Panc1 (cell line): ENCODE measurements around the gene MACROH2A1. TPM values are rescaled to one million over a fixed set of nuclear protein-coding genes. Genes with fewer than 3 reads are reported as not detected.

Experiments used
- ATAC-seq: fragments of 200-7000 bp; cut with Tn5 transposase; 2 replicates; pipeline ENCODE4 v1.9.1; 2020; ENCODE audit warnings: mild to moderate bottlenecking, moderate library complexity
- BruUV-seq: library from RNA; stranded (reverse); fragments of 400-500 nt; replicated peaks from 2 replicates; lab custom pipeline; 2021; lab: Mats Ljungman, UMichigan
- CTCF ChIA-PET: fragments of 300-600 bp; sonication (Branson Sonifier 250); formaldehyde crosslinking; loops from one replicate; lab custom pipeline; 2022; ENCODE audit warnings: antibody characterized with exemption; lab: Charles Lee
- POLR2A ChIA-PET: fragments of 300-600 bp; sonication (Branson Sonifier 250); formaldehyde crosslinking; loops from one replicate; lab custom pipeline; 2022; ENCODE audit warnings: antibody characterized with exemption; lab: Charles Lee
- DNase-seq: peaks from one replicate; pipeline ENCODE4 v3.0.0-alpha.2; 2010; ENCODE audit warnings: low read depth, low spot score
- H3K27ac ChIP-seq: 2 replicates; pipeline ENCODE4 v1.5.1; 2011; ENCODE audit warnings: mild to moderate bottlenecking, low read length, inconsistent platforms
- H3K27me3 ChIP-seq: fragments of 200-500 bp; sonication (Bioruptor generic); 2 replicates; pipeline ENCODE4 v1.6.0; 2014; ENCODE audit warnings: low read length, inconsistent platforms; ENCODE audit not compliant: control insufficient read depth, insufficient read depth
- H3K36me3 ChIP-seq: fragments of 200-500 bp; sonication (Bioruptor generic); 2 replicates; pipeline ENCODE4 v1.5.1; 2014; ENCODE audit warnings: inconsistent platforms, mild to moderate bottlenecking, low read length, moderate library complexity; ENCODE audit not compliant: control insufficient read depth, insufficient read depth
- H3K4me1 ChIP-seq: 2 replicates; pipeline ENCODE4 v1.5.1; 2011; ENCODE audit warnings: inconsistent platforms, mild to moderate bottlenecking, low read length, moderate library complexity; ENCODE audit not compliant: control insufficient read depth, insufficient read depth
- H3K4me3 ChIP-seq, 2 experiments: 2 replicates each; pipeline ENCODE4 v1.5.1; 2011 to 2012; ENCODE audit warnings: low read depth in 2 of 2, low read length in 2 of 2, mild to moderate bottlenecking in 2 of 2, inconsistent platforms in 1 of 2, moderate library complexity in 1 of 2
- H3K9me3 ChIP-seq: fragments of 200-500 bp; sonication (Bioruptor generic); 2 replicates; pipeline ENCODE4 v1.5.1; 2014; ENCODE audit warnings: low read depth, mild to moderate bottlenecking, inconsistent platforms, low read length, moderate library complexity; ENCODE audit not compliant: control insufficient read depth, insufficient read depth
- POLR2AphosphoS5 ChIP-seq: IDR thresholded peaks from 2 replicates; pipeline ENCODE4 v1.6.1; 2012; ENCODE audit warnings: mild to moderate bottlenecking, low read depth, low read length, moderate library complexity
- SIN3A ChIP-seq: IDR thresholded peaks from 2 replicates; pipeline ENCODE4 v1.6.1; 2012; ENCODE audit warnings: low read depth, mild to moderate bottlenecking, low read length, moderate library complexity, borderline replicate concordance; ENCODE audit not compliant: insufficient read depth
- TCF7L2 ChIP-seq: IDR thresholded peaks from 2 replicates; pipeline ENCODE4 v1.6.1; 2011; ENCODE audit warnings: mild to moderate bottlenecking, low read depth, low read length, inconsistent platforms
- in situ Hi-C: cut with HindIII; loops from 2 replicates; pipeline ENCODE4 v1.10.0; 2016; ENCODE audit warnings: low sequenced_read_pairs, low pct_unique_long_range_greater_than_20kb
- intact Hi-C: fragments of 100-400 bp; cut with micrococcal nuclease; formaldehyde crosslinking; loops from one replicate; pipeline ENCODE4 v1.10.0; 2022; ENCODE audit not compliant: unreplicated experiment
- total RNA-seq: library from RNA; stranded (reverse); gene quantifications from one replicate; pipeline ENCODE4 v1.2.1, GENCODE V29; 2021; ENCODE audit not compliant: unreplicated experiment
- TF ChIP-seq, protein P1 (sequence below), 2 experiments: IDR thresholded peaks; 2 replicates each; pipeline ENCODE4 v1.6.1; 2011 to 2012; ENCODE audit warnings: low read depth in 2 of 2, control low read depth in 1 of 2, low read length in 1 of 2, mild to moderate bottlenecking in 1 of 2, moderate library complexity in 1 of 2; ENCODE audit not compliant: insufficient read depth in 1 of 2
- TF ChIP-seq, protein P2 (sequence below): fragments of 450-650 bp; IDR thresholded peaks from 2 replicates; pipeline ENCODE4 v1.5.1; 2017; ENCODE audit warnings: mild to moderate bottlenecking

The MACROH2A1 gene
- total RNA-seq, 1 experiment from 2014 or later, result 162 TPM

DNA sequence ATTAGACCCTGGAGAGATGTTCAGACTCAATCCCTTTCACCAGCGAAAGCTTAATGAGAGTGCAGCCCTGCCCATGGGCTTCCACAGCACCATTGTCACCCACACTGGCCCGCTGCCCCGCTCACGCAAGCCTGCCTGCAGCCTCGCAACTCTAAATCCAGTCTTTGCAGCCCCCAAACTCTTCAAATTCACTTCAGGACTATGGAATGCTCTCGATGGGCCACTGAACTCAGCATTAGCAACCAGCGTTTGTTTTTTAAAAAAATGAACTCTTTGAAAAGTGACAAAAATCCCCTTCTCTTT lies 31.1 kb upstream of the MACROH2A1 start:
- intact Hi-C loops (no loop called here), in situ Hi-C loops (no loop called here)
- TF ChIP-seq TCF7L2 (no peak), POLR2AphosphoS5 (no peak), SIN3A (no peak)
- TF ChIP-seq, protein P1, sequence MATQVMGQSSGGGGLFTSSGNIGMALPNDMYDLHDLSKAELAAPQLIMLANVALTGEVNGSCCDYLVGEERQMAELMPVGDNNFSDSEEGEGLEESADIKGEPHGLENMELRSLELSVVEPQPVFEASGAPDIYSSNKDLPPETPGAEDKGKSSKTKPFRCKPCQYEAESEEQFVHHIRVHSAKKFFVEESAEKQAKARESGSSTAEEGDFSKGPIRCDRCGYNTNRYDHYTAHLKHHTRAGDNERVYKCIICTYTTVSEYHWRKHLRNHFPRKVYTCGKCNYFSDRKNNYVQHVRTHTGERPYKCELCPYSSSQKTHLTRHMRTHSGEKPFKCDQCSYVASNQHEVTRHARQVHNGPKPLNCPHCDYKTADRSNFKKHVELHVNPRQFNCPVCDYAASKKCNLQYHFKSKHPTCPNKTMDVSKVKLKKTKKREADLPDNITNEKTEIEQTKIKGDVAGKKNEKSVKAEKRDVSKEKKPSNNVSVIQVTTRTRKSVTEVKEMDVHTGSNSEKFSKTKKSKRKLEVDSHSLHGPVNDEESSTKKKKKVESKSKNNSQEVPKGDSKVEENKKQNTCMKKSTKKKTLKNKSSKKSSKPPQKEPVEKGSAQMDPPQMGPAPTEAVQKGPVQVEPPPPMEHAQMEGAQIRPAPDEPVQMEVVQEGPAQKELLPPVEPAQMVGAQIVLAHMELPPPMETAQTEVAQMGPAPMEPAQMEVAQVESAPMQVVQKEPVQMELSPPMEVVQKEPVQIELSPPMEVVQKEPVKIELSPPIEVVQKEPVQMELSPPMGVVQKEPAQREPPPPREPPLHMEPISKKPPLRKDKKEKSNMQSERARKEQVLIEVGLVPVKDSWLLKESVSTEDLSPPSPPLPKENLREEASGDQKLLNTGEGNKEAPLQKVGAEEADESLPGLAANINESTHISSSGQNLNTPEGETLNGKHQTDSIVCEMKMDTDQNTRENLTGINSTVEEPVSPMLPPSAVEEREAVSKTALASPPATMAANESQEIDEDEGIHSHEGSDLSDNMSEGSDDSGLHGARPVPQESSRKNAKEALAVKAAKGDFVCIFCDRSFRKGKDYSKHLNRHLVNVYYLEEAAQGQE (IDR thresholded peaks at IDR 0.05; ENCODE audit: insufficient read depth in 1 of 2, low read depth in 2 of 2, low read length in 1 of 2), result no peak
- TF ChIP-seq, protein P2, sequence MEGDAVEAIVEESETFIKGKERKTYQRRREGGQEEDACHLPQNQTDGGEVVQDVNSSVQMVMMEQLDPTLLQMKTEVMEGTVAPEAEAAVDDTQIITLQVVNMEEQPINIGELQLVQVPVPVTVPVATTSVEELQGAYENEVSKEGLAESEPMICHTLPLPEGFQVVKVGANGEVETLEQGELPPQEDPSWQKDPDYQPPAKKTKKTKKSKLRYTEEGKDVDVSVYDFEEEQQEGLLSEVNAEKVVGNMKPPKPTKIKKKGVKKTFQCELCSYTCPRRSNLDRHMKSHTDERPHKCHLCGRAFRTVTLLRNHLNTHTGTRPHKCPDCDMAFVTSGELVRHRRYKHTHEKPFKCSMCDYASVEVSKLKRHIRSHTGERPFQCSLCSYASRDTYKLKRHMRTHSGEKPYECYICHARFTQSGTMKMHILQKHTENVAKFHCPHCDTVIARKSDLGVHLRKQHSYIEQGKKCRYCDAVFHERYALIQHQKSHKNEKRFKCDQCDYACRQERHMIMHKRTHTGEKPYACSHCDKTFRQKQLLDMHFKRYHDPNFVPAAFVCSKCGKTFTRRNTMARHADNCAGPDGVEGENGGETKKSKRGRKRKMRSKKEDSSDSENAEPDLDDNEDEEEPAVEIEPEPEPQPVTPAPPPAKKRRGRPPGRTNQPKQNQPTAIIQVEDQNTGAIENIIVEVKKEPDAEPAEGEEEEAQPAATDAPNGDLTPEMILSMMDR, result no peak
- BruUV-seq, result no TSS peak
- Histone ChIP-seq H3K36me3 (no peaks in the 10 kb centered on the region), H3K27me3 (no peaks in the 10 kb centered on the region), H3K4me1 (no peaks in the 10 kb centered on the region), H3K27ac (no peak overlapping the region), H3K4me3 (no peak overlapping the region), H3K9me3 (peaks cover 6% of the 10 kb centered on the region; the same call in 1 of the 2 replicates)
- ChIA-PET CTCF (no interaction called here), POLR2A (no interaction called here)
- DNase-seq (no peak), ATAC-seq (no peak)

DNA sequence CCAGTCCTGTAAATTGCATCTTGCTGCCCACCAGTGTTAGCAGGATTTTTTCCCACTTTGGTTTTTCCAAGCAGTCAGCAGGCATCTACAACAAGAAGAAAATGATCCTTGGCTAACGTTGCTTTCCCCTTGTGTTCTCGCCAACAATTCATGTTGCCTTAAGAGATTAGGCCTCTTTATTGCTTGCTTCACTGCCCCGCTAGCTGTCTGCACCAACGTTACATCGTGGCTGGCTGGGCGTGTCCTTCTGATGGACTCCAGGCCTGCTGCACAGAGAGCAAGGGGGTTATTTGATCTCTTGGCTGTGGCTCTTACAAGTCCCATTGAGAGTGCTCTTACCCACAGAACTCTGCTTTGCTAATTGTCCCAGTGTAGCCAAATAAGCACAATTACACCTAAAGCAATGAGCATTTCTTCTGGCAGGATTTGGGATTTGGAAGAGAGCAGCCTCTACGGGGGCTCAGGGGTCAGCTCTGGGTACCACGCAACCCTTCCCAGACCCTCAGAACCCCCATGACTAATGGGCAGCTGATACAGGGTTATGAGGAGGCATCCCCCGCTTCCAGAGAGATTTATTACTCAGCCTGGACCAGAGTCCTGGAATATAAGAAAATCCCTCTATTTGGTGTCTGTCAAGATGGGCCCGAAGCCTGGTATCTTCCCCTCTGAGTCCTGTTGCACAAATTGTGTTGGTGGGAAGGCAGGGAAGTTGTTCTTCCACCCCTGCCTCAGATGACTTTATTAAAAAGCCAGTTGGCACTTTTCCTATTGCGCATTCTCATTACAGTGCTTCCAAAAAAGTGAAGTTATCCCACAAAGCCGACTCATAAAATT lies 30.5 kb upstream of the MACROH2A1 start:
- H3K4me1 ChIP-seq, result no peaks in the 10 kb centered on the region
- no TSS peak for BruUV-seq
- ATAC-seq (no peak), DNase-seq (no peak)
- intact Hi-C loops (no loop called here), in situ Hi-C loops (no loop called here)
- TF ChIP-seq, protein P1 (IDR thresholded peaks at IDR 0.05; ENCODE audit: insufficient read depth in 1 of 2, low read depth in 2 of 2, low read length in 1 of 2), result no peak
- TF ChIP-seq SIN3A, result no peak
- TF ChIP-seq POLR2AphosphoS5, result no peak
- TF ChIP-seq, protein P2, result no peak
- TF ChIP-seq TCF7L2, result no peak
- H3K27me3 ChIP-seq, result no peaks in the 10 kb centered on the region
- H3K4me3 ChIP-seq, result no peak overlapping the region
- H3K36me3 ChIP-seq, result no peaks in the 10 kb centered on the region
- CTCF ChIA-PET, result no interaction called here
- POLR2A ChIA-PET, result no interaction called here
- H3K9me3 ChIP-seq, result peaks cover 6% of the 10 kb centered on the region; the same call in 1 of the 2 replicates
- H3K27ac ChIP-seq, result no peak overlapping the region
